HepG2 (cell line): ENCODE results near the gene RNF113A. TPM values are rescaled to one million over a fixed set of nuclear protein-coding genes. Genes with fewer than 3 reads are reported as not detected.
A peak's percentile ranks its signal among the peaks of the same experiment; 100 is the strongest.

Experiments used
- ATAC-seq: fragments of 200-7000 bp; cut with Tn5 transposase; 3 replicates; pipeline ENCODE4 v1.9.1; 2020; ENCODE audit warnings: mild to moderate bottlenecking, moderate library complexity
- BruUV-seq: library from RNA; stranded (reverse); fragments of 400-500 nt; replicated peaks from 2 replicates; lab custom pipeline; 2021; lab: Mats Ljungman, UMichigan
- CTCF ChIA-PET: fragments of 300-600 bp; formaldehyde crosslinking; extraction: SDS; loops from one replicate; lab custom pipeline; 2021; ENCODE audit warnings: low total read pairs, inconsistent platforms, low intra/inter-chr PET ratio; lab: Yijun Ruan, JAX
- POLR2A ChIA-PET: fragments of 350-600 bp; sonication (Branson Sonifier 250); formaldehyde crosslinking; loops from one replicate; lab custom pipeline; 2020; ENCODE audit warnings: antibody characterized with exemption, inconsistent platforms; lab: Yijun Ruan, JAX
- DNase-seq: peaks from one replicate; pipeline ENCODE4 v3.0.0-alpha.2; 2015; ENCODE audit warnings: low spot score
- FAIRE-seq: peaks from 3 replicates; lab custom pipeline; 2011; peaks lifted over from hg19 to GRCh38; lab: Jason Lieb, UNC
- H2AFZ ChIP-seq: one replicate; pipeline ENCODE4 v1.6.1; 2011; ENCODE audit warnings: low read length, inconsistent platforms
- H3K27ac ChIP-seq: fragments of 300-600 bp; 3 replicates; pipeline ENCODE4 v1.8.0; 2011; ENCODE audit warnings: mixed run types, mild to moderate bottlenecking, mixed read lengths, low read length, inconsistent platforms; ENCODE audit not compliant: insufficient read depth; ENCODE audit errors: extremely low read length
- H3K27me3 ChIP-seq, 2 experiments: fragments of 200-600 bp in 1 of 2; 2 replicates in 1 of 2; 3 replicates in 1 of 2; pipeline versions ENCODE4 v1.6.0 to v1.8.0; 2011; ENCODE audit warnings: low read length in 2 of 2, mild to moderate bottlenecking in 2 of 2, moderate library complexity in 2 of 2, inconsistent platforms in 1 of 2; ENCODE audit not compliant: insufficient read depth in 2 of 2, control insufficient read depth in 1 of 2
- H3K36me3 ChIP-seq, 2 experiments: fragments of 200-600 bp in 1 of 2; replicated peaks in 1 of 2; 2 replicates in 1 of 2; 3 replicates in 1 of 2; pipeline versions ENCODE4 v1.5.1 to v1.8.0; 2011; ENCODE audit warnings: low read length in 2 of 2, inconsistent platforms in 1 of 2; ENCODE audit not compliant: insufficient read depth in 2 of 2, control insufficient read depth in 1 of 2
- H3K4me1 ChIP-seq: 2 replicates; pipeline ENCODE4 v1.5.1; 2012; ENCODE audit warnings: low read length, inconsistent platforms; ENCODE audit not compliant: insufficient read depth
- H3K4me2 ChIP-seq: 2 replicates; pipeline ENCODE4 v1.6.0; 2011; ENCODE audit warnings: low read depth, low read length, inconsistent platforms
- H3K4me3 ChIP-seq, 3 experiments: fragments of 200-600 bp in 1 of 3; sonication (generic), shearing (Covaris generic) in 1 of 3; replicated peaks in 1 of 3; 2 replicates each; pipeline ENCODE4 v1.5.1; 2011 to 2016; ENCODE audit warnings: low read length in 3 of 3, inconsistent platforms in 2 of 3, low read depth in 2 of 3, mild to moderate bottlenecking in 2 of 3, control low read depth in 1 of 3, mixed read lengths in 1 of 3; ENCODE audit not compliant: insufficient read depth in 1 of 3
- H3K79me2 ChIP-seq: one replicate; pipeline ENCODE4 v1.6.1; 2011; ENCODE audit warnings: low read length, inconsistent platforms; ENCODE audit not compliant: insufficient read depth
- H3K9ac ChIP-seq: 2 replicates; pipeline ENCODE4 v1.6.0; 2011; ENCODE audit warnings: mild to moderate bottlenecking, low read depth, low read length, inconsistent platforms; ENCODE audit not compliant: insufficient read depth
- H3K9me3 ChIP-seq: 2 replicates; pipeline ENCODE4 v1.5.1; 2012; ENCODE audit warnings: mild to moderate bottlenecking, low read length
- H4K20me1 ChIP-seq: 2 replicates; pipeline ENCODE4 v1.6.0; 2011; ENCODE audit warnings: inconsistent platforms, mild to moderate bottlenecking, low read length, moderate library complexity; ENCODE audit not compliant: insufficient read depth
- ARID3A ChIP-seq: IDR thresholded peaks from 2 replicates; pipeline ENCODE4 v1.6.1; 2012; ENCODE audit warnings: low read depth, low read length, improper control_type of control experiment
- HES4 ChIP-seq: sonication (generic); formaldehyde crosslinking; IDR thresholded peaks from 2 replicates; pipeline ENCODE4 v1.9.0; 2021; ENCODE audit warnings: mild to moderate bottlenecking, missing genetic modification reagents, borderline replicate concordance
- HOXA3 ChIP-seq: sonication (generic); formaldehyde crosslinking; IDR thresholded peaks from 2 replicates; pipeline ENCODE4 v1.5.0; 2020; ENCODE audit warnings: missing genetic modification reagents
- KDM6A ChIP-seq: IDR thresholded peaks from 2 replicates; pipeline ENCODE4 v1.6.1; 2016; ENCODE audit warnings: low read depth
- KLF11 ChIP-seq: IDR thresholded peaks from 2 replicates; pipeline ENCODE4 v1.6.1; 2016; ENCODE audit warnings: missing compliant biosample characterization
- MAZ ChIP-seq, 2 experiments: sonication (generic) in 1 of 2; formaldehyde crosslinking in 1 of 2; IDR thresholded peaks; 2 replicates each; pipeline versions ENCODE4 v1.5.0 to v1.6.1; 2012 to 2020; ENCODE audit warnings: low read depth in 2 of 2, mild to moderate bottlenecking in 2 of 2, borderline replicate concordance in 1 of 2, improper control_type of control experiment in 1 of 2, low read length in 1 of 2, missing genetic modification reagents in 1 of 2, moderate library complexity in 1 of 2
- THAP11 ChIP-seq: IDR thresholded peaks from 2 replicates; pipeline ENCODE4 v1.6.1; 2016; ENCODE audit warnings: missing biosample characterization, missing genetic modification reagents
- THAP7 ChIP-seq: sonication (generic); formaldehyde crosslinking; IDR thresholded peaks from 2 replicates; pipeline ENCODE4 v1.8.1; 2023; ENCODE audit warnings: mild to moderate bottlenecking, missing genetic modification reagents
- ZNF512 ChIP-seq: sonication (generic); formaldehyde crosslinking; IDR thresholded peaks from 2 replicates; pipeline ENCODE4 v1.4.0; 2020; ENCODE audit warnings: mild to moderate bottlenecking, missing genetic modification reagents
- WGBS: methylation state at CpG from one replicate; pipeline ENCODE4 v1.1.6; 2017; ENCODE audit warnings: low lambda C conversion rate; 5-methylcytosine and 5-hydroxymethylcytosine counted together
- in situ Hi-C: cut with HindIII; loops from 2 replicates; pipeline ENCODE4 v1.10.0; 2017; ENCODE audit warnings: low pct_unique_long_range_greater_than_20kb; ENCODE audit not compliant: extremely low pct_ligation_motif_present
- intact Hi-C: fragments of 100-400 bp; cut with micrococcal nuclease; formaldehyde crosslinking; loops from one replicate; pipeline ENCODE4 v1.10.0; 2022; ENCODE audit not compliant: unreplicated experiment
- polyA plus RNA-seq, 8 experiments: library from polyadenylated mRNA; depleted of rRNA in 3 of 8; stranded (reverse) in 7 of 8; unstranded in 1 of 8; fragments of >200 nt; fragmentation: Illumina TruSeq in 4 of 8; extraction: Trizol in 4 of 8; gene quantifications; 2 replicates each; pipeline versions ENCODE4 v1.2.1 to v1.2.3, GENCODE V29; 2011 to 2016; ENCODE audit warnings: low read depth in 4 of 8, missing spikeins in 1 of 8, mixed read lengths in 1 of 8; ENCODE audit not compliant: insufficient read depth in 1 of 8
- total RNA-seq, 5 experiments: library from RNA; depleted of rRNA; stranded (reverse); fragments of >200 nt; fragmentation: Illumina TruSeq; extraction: Trizol; gene quantifications; 2 replicates each; pipeline ENCODE4 v1.2.3, GENCODE V29; 2016; ENCODE audit warnings: low read depth in 1 of 5

Gene RNF113A
- total and polyA plus RNA-seq, 2 of the 13 experiments (the other 11 are each of a cell fraction or from before 2014, with no cell fraction given), result 14.0 to 15.4 TPM

- ChIA-PET POLR2A (interaction anchor here (0.6 to 3.2 kb wide), 15 partner anchors 9 to 708 kb away, joined by 3 to 78 read pairs (median 3); partner anchors contain the start of genes NDUFA1, RNF113A, RPL39 and SEPTIN6), CTCF (no interaction called here)
- peaks cover 14% of the 10 kb centered on the region for H3K79me2 ChIP-seq
- ATAC-seq, result peak; percentile 56
- H3K9me3 ChIP-seq, result no peaks in the 10 kb centered on the region
- TF ChIP-seq HES4 (CRISPR knock-in tag) (no peak), ARID3A (0 out of 2 replicates have a peak, but pooled peaks have one; percentile 13), THAP7 (no peak), THAP11 (CRISPR knock-in tag) (no peak), HOXA3 (CRISPR knock-in tag) (no peak), ZNF512 (no peak), MAZ (IDR thresholded peaks at IDR 0.05; ENCODE audit: borderline replicate concordance, low read depth, low read length) (no peak), MAZ (CRISPR knock-in tag; IDR thresholded peaks at IDR 0.05; ENCODE audit: low read depth) (no peak), KLF11 (CRISPR knock-in tag) (no peak), KDM6A (no peak)
- peak overlapping the region; percentile 65 for H3K4me2 ChIP-seq
- FAIRE-seq, result no peak
- 0 out of 2 replicates have a peak, but pooled peaks cover 27% of the 10 kb centered on the region for H3K4me1 ChIP-seq
- WGBS, result under 1% methylated on average over 10 of the region's 10 CpGs
- DNase-seq, result no peak
- intact Hi-C loops, result loop anchor here (1.0 to 2.0 kb wide), 2 partner anchors 17 to 90 kb away; partner anchors contain the start of genes NDUFA1, NKAP and RNF113A
- H3K27me3 ChIP-seq, result no peaks in the 10 kb centered on the region
- H4K20me1 ChIP-seq, result no peaks in the 10 kb centered on the region
- no TSS peak for BruUV-seq
- in situ Hi-C loops, result no loop called here
- peak overlapping the region; percentile 72 for H3K27ac ChIP-seq
- H3K4me3 ChIP-seq, result peak overlapping the region; percentile 47 to 61 (median 50)
- peak overlapping the region; percentile 42 for H2AFZ ChIP-seq
- H3K36me3 ChIP-seq, result no peaks in the 10 kb centered on the region; a peak in 2 of 5 replicates
- H3K9ac ChIP-seq, result peak overlapping the region; percentile 43; the same call in 1 of the 2 replicates
Observed at GRCh38 chrX:119853444-119853843, 18.1 kb downstream of the RNF113A start.
